ENCODE data around the gene ZNF790.

The ZNF790 gene

GRCh38 chr19:36772311-36773222 lies 65.6 kb downstream of the ZNF790 start, which contains the start of gene ZNF850:
Gene ZNF850 (minus strand): TSS chr19:36772807. CDS start chr19:36762606, 10,201 bp downstream.
- DNase-seq (ENCODE audit: low read depth): peak; percentile 95

GRCh38 chr19:36771261-36772231 lies 66.6 kb downstream of the ZNF790 start:
- peak; percentile 86 for DNase-seq (ENCODE audit: low read depth)
